Stimulated activated CD8-positive, alpha-beta memory T cell treated with anti-CD3 and anti-CD28 coated beads, Interleukin-7, amount 100 ng/mL, for 48 hours (primary cell): ENCODE measurements around the gene ROPN1.

Source experiments
- DNase-seq, 2 donors: peaks; one replicate each; pipeline ENCODE4 v3.0.0-alpha.2; 2020; ENCODE audit warnings: low read depth in 1 of 2; ENCODE audit errors: extremely low read depth in 1 of 2

Gene ROPN1

GRCh38 chr3:123951522-123952447 is 40.1 kb downstream of the ROPN1 start:
- DNase-seq, result no peak

GRCh38 chr3:123949641-123950040 is 42.3 kb downstream of the ROPN1 start:
- no peak for DNase-seq

- DNase-seq, result no peak
Observed at GRCh38 chr3:123948449-123948848, 43.5 kb downstream of the ROPN1 start.

GRCh38 chr3:123947482-123947881 is 44.4 kb downstream of the ROPN1 start:
- no peak for DNase-seq

- no peak for DNase-seq
Observed at GRCh38 chr3:123941542-123941941, 50.4 kb downstream of the ROPN1 start.

GRCh38 chr3:123941121-123941520 is 50.8 kb downstream of the ROPN1 start:
- DNase-seq, result no peak

GRCh38 chr3:123939706-123940105 is 52.2 kb downstream of the ROPN1 start:
- DNase-seq, result no peak

GRCh38 chr3:123936400-123936799 is 55.5 kb downstream of the ROPN1 start:
- DNase-seq, result no peak

GRCh38 chr3:123935830-123936229 is 56.1 kb downstream of the ROPN1 start:
- no peak for DNase-seq

- DNase-seq, result no peak
Observed at GRCh38 chr3:123934250-123934649, 57.7 kb downstream of the ROPN1 start.

- no peak for DNase-seq
Observed at GRCh38 chr3:123930445-123930844, 61.5 kb downstream of the ROPN1 start.

- no peak for DNase-seq
Observed at GRCh38 chr3:123929325-123929724, 62.6 kb downstream of the ROPN1 start.

- DNase-seq, result no peak
Observed at GRCh38 chr3:123926396-123926795, 65.5 kb downstream of the ROPN1 start.

GRCh38 chr3:123920868-123921267 is 71.1 kb downstream of the ROPN1 start:
- no peak for DNase-seq

- DNase-seq, result no peak
Observed at GRCh38 chr3:123920383-123920782, 71.5 kb downstream of the ROPN1 start.

GRCh38 chr3:123919353-123919752 is 72.6 kb downstream of the ROPN1 start:
- DNase-seq, result no peak
